ENCODE measurements around the gene PRKN. TPM values are rescaled to one million over a fixed set of nuclear protein-coding genes. Genes with fewer than 3 reads are reported as not detected.
"Not testable (repeated sequence)": the region's sequence is repeated elsewhere in the genome, so short reads cannot be mapped to it uniquely, and the experiment has no call there.

PRKN gene
- total RNA-seq, 1 donor from 2014 or later, result 0.34 TPM

DNA sequence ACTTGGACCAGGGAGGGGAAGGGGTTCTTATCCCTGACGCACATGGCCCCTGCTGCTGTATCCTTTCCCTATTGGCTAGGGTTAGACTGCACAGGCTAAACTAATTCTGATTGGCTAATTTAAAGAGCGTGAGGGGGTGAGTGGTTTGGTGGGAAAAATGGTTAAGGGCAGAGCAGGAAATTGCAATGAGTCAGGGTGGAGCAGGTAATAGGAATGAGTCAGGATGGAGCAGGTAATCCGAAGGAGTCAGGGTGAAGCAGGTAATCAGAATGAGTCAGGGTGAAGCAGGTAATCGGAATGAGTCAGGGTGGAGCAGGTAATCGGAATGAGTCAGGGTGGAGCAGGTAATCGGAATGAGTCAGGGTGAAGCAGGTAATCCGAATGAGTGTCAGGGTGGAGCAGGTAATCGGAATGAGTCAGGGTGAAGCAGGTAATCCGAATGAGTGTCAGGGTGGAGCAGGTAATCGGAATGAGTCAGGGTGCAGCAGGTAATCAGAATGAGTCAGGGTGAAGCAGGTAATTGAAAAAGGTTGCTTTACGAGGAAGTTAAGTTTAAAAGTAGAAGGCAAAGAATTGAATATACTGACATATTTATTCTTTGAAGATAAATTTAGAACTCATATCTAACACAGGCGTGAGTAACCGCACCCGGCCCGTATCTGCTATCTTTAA is 1412.2 kb downstream of the PRKN start:
- DNase-seq, result not testable (repeated sequence)

- DNase-seq, result not testable (repeated sequence)
Measured at GRCh38 chr6:161314541-161315245, 1412.9 kb downstream of the PRKN start.

GRCh38 chr6:161313940-161314509 is 1413.5 kb downstream of the PRKN start:
- no peak for DNase-seq

DNA sequence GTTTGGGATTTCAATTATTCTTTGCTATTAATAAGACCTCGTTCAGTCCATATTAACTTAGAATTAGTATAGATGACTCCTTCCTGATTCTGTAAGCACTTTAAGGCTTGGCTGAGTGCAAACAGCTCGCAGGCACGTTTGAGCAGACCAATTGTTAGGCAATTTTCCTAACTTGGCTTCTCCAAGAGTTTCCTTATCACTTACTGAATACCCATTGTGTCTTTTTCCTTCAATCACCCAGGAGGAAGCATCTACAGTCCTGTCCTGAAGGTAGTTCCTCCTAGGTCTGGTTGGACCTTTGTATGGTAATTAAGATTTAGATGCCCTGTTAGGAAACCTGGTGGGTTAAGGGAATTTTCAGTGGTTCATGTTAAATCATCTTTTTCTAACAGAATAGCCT is 1414.1 kb downstream of the PRKN start:
- not testable (repeated sequence) for DNase-seq

DNA sequence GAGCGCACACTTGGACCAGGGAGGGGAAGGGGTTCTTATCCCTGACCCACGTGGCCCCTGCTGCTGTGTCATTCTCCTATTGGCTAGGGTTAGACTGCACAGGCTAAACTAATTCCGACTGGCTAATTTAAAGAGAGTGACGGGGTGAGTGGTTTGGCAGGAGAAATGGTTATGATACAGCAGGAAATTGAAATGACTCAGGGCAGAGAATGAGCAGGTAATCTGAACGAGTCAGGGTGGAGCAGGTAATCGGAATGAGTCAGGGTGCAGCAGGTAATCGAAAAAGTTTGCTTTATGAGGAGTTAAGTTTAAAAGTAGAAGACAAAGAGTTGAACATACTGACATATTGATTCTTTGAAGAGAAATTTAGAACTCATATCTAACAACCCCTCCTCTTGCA is 1417.8 kb downstream of the PRKN start:
- not testable (repeated sequence) for DNase-seq

- no peak for DNase-seq
Measured at GRCh38 chr6:161308075-161308655, 1419.4 kb downstream of the PRKN start.

DNA sequence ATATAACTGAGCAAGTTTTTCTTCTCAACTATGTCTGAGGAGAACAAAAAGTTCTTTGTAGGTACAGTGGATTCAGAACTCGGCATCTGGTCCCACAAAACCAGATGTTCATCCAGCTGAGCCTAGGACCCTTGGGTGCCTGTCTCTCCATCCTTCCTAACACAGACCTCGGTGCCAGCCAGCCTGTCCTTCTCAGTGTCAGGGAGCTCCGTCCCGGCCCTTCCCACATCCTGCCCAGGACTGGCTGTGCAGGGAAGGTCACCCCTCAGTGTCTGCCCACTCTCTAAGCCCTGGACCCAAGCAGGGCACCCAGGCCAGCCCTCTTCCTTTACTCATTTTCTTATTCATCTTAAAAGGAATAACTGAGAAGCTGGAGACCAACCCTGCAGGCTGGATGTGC is 1421.7 kb downstream of the PRKN start:
- no peak for DNase-seq

DNA sequence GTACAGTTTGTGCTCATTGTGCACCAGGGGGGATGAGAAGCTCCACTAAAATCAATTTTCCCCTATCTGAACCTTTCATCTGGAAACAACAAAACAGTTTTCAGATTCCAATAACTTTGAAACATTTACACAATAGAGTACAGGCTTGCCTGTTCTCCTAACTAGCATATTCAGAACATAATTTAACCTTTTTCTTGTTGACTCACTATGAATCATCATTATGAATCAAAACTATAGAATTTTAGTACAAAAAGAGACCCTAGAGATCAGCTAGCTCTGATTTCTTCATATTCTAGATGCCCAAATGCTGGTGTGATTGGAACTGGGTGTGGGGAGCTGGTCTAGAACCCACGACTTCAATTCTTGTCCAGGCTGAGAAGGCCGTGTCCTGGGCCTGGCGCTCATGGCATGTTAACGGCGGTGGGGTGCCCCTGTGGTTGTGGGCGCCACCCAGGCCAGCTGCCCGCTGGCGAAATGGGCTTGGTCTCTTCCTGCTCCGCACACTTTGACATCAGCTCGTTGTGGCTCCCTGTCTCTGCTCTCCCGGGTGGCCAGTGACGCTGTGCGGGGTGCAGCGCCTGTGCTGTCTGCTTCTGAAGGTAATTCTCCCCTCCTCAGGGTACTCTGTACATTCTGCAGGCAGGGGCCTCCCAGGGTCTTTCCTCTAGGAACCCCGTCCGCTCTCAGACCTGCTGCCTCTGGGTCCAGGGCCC is 1423.8 kb downstream of the PRKN start:
- no peak for DNase-seq

DNA sequence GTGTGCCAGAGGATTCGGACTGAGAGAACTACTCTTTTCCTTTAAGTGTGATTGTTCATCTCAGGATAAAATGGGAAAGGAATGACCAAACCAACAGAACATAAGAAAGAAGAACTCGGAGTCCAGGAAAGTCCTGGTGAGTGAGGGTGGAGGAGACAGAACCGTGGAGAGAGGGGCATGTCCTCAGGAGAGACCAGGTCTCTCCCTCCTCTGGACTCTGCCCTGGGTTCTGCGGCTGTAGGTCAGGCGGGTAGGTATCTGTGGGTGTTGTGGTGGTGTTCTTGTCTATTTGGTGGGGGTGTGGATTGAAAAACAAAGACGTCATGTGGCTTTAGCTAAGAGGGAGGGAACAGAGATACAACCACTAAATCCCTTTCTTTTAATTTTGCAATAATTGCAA is 1424.6 kb downstream of the PRKN start:
- no peak for DNase-seq

GRCh38 chr6:161301338-161301737 is 1426.2 kb downstream of the PRKN start:
- no peak for DNase-seq

DNA sequence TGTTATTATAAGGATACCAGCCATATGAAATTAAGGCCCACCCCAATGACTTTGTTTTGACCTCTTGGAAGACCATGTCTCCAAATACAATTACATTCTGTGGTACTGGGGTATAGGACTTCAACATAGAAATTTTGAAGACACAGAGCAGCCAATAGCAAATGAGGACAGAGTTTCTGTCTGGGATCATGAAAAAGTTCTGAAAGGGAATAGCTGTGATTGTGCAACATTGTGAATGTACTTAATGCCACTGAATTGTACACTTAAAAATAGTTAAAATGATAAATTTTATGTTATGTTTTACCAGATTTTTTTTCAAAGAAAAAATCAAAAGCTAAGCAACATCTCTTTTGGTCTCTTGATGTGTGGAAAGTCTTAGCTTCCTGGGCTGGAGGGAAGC is 1426.7 kb downstream of the PRKN start:
- no peak for DNase-seq

GRCh38 chr6:161299726-161300125 is 1427.8 kb downstream of the PRKN start:
- no peak for DNase-seq

Other genes starting within 250 kb of the PRKN start
- 0.14 and 0.17 TPM in 2 replicates for gene PACRG, start 208 bp upstream of the PRKN start, total RNA-seq